IMR-90 (cell line): ENCODE data around the gene JPH3. TPM values are rescaled to one million over a fixed set of nuclear protein-coding genes. Genes with fewer than 3 reads are reported as not detected.

Source experiments
- ATAC-seq: fragments of 200-7000 bp; cut with Tn5 transposase; 2 replicates; pipeline ENCODE4 v1.9.1; 2020; ENCODE audit warnings: low read depth, mild to moderate bottlenecking, moderate library complexity
- BruUV-seq: library from RNA; stranded (reverse); fragments of 400-500 nt; replicated peaks from 2 replicates; lab custom pipeline; 2021; lab: Mats Ljungman, UMichigan
- CTCF ChIA-PET: fragments of 300-600 bp; formaldehyde crosslinking; extraction: SDS; loops from one replicate; lab custom pipeline; 2021; ENCODE audit warnings: antibody characterized with exemption; lab: Yijun Ruan, JAX
- POLR2A ChIA-PET: fragments of 300-600 bp; sonication (Branson Sonifier 250); formaldehyde crosslinking; loops from one replicate; lab custom pipeline; 2022; ENCODE audit warnings: antibody characterized with exemption; ENCODE audit not compliant: unreplicated experiment; lab: Charles Lee
- DNase-seq: peaks from one replicate; pipeline ENCODE4 v3.0.0; 2013
- H2AFZ ChIP-seq: replicated peaks from 2 replicates; pipeline ENCODE3; 2013; ENCODE audit warnings: low read length, mild to moderate bottlenecking; ENCODE audit not compliant: poor library complexity
- H2AK5ac ChIP-seq: 2 replicates; pipeline ENCODE4 v1.6.1; 2013; ENCODE audit warnings: low read depth, low read length, inconsistent platforms
- H2AK9ac ChIP-seq: replicated peaks from 2 replicates; pipeline ENCODE3; 2013; ENCODE audit warnings: mild to moderate bottlenecking, low read depth, low read length, moderate library complexity; ENCODE audit not compliant: poor library complexity
- H2BK120ac ChIP-seq: 2 replicates; pipeline ENCODE4 v1.6.1; 2013; ENCODE audit warnings: low read depth, low read length, inconsistent platforms
- H2BK15ac ChIP-seq: 3 replicates; pipeline ENCODE4 v1.6.1; 2013; ENCODE audit warnings: low read depth, low read length, inconsistent platforms
- H2BK20ac ChIP-seq: 2 replicates; pipeline ENCODE4 v1.6.1; 2013; ENCODE audit warnings: low read depth, mild to moderate bottlenecking, inconsistent platforms, low read length, moderate library complexity
- H2BK5ac ChIP-seq: 2 replicates; pipeline ENCODE4 v1.6.1; 2013; ENCODE audit warnings: mild to moderate bottlenecking, low read depth, low read length, inconsistent platforms; ENCODE audit not compliant: poor library complexity, severe bottlenecking
- H3K14ac ChIP-seq: replicated peaks from 2 replicates; pipeline ENCODE4 v1.6.1; 2013; ENCODE audit warnings: low read depth, low read length, inconsistent platforms
- H3K18ac ChIP-seq: 2 replicates; pipeline ENCODE4 v1.6.1; 2013; ENCODE audit warnings: low read depth, low read length, control low read depth
- H3K23ac ChIP-seq: 2 replicates; pipeline ENCODE4 v1.6.1; 2013; ENCODE audit warnings: low read depth, low read length, inconsistent platforms
- H3K27ac ChIP-seq: 2 replicates; pipeline ENCODE4 v1.5.1; 2013; ENCODE audit warnings: mild to moderate bottlenecking, control low read depth, low read length; ENCODE audit not compliant: insufficient read depth
- H3K27me3 ChIP-seq: 2 replicates; pipeline ENCODE4 v1.6.1; 2013; ENCODE audit warnings: low read length; ENCODE audit not compliant: control insufficient read depth, insufficient read depth
- H3K36me3 ChIP-seq: 2 replicates; pipeline ENCODE4 v1.6.1; 2013; ENCODE audit warnings: low read length, mixed read lengths; ENCODE audit not compliant: control insufficient read depth, insufficient read depth
- H3K4ac ChIP-seq: 2 replicates; pipeline ENCODE4 v1.6.1; 2013; ENCODE audit warnings: low read depth, low read length, inconsistent platforms
- H3K4me1 ChIP-seq: 2 replicates; pipeline ENCODE4 v1.6.1; 2013; ENCODE audit warnings: low read length, mixed read lengths; ENCODE audit not compliant: control insufficient read depth, insufficient read depth
- H3K4me2 ChIP-seq: 2 replicates; pipeline ENCODE4 v1.6.1; 2013; ENCODE audit warnings: low read depth, mild to moderate bottlenecking, control low read depth, low read length, moderate library complexity
- H3K4me3 ChIP-seq: 2 replicates; pipeline ENCODE4 v1.5.1; 2013; ENCODE audit warnings: low read depth, mild to moderate bottlenecking, control low read depth, low read length, moderate library complexity; ENCODE audit not compliant: insufficient read depth
- H3K56ac ChIP-seq: 2 replicates; pipeline ENCODE4 v1.6.1; 2013; ENCODE audit warnings: low read length, inconsistent platforms; ENCODE audit not compliant: insufficient read depth; ENCODE audit errors: extremely low read depth
- H3K79me1 ChIP-seq, 2 experiments: 2 replicates each; pipeline ENCODE4 v1.6.1; 2013; ENCODE audit warnings: low read length in 2 of 2, inconsistent platforms in 1 of 2, low read depth in 1 of 2
- H3K9ac ChIP-seq: 2 replicates; pipeline ENCODE4 v1.6.1; 2013; ENCODE audit warnings: low read depth, low read length, control low read depth
- H3K9me1 ChIP-seq: 2 replicates; pipeline ENCODE4 v1.6.1; 2013; ENCODE audit warnings: low read length, inconsistent platforms; ENCODE audit not compliant: insufficient read depth
- H3K9me3 ChIP-seq: 2 replicates; pipeline ENCODE4 v1.6.1; 2013; ENCODE audit warnings: low read length; ENCODE audit not compliant: control insufficient read depth, insufficient read depth
- H4K20me1 ChIP-seq: 2 replicates; pipeline ENCODE4 v1.6.1; 2013; ENCODE audit warnings: low read length, inconsistent platforms; ENCODE audit not compliant: insufficient read depth
- H4K5ac ChIP-seq: 2 replicates; pipeline ENCODE4 v1.6.1; 2013; ENCODE audit warnings: mild to moderate bottlenecking, low read depth, low read length, control low read depth
- H4K8ac ChIP-seq, 2 experiments: 2 replicates each; pipeline ENCODE4 v1.6.1; 2013; ENCODE audit warnings: low read depth in 2 of 2, low read length in 2 of 2, control low read depth in 1 of 2, inconsistent platforms in 1 of 2
- H4K91ac ChIP-seq: 2 replicates; pipeline ENCODE4 v1.6.1; 2013; ENCODE audit warnings: low read depth, low read length, inconsistent platforms; ENCODE audit not compliant: insufficient read depth
- BHLHE40 ChIP-seq: fragments of 150-350 bp; IDR thresholded peaks from 2 replicates; pipeline ENCODE4 v1.6.1; 2016; ENCODE audit warnings: mild to moderate bottlenecking, low read depth, low read length
- CEBPB ChIP-seq: IDR thresholded peaks from 2 replicates; pipeline ENCODE4 v1.6.1; 2012; ENCODE audit warnings: low read depth, low read length, improper control_type of control experiment
- CHD1 ChIP-seq: IDR thresholded peaks from 2 replicates; pipeline ENCODE4 v1.6.1; 2012; ENCODE audit warnings: low read depth, low read length, improper control_type of control experiment
- CTCF ChIP-seq: conservative IDR thresholded peaks from 2 replicates; pipeline ENCODE4 v1.5.1; 2012; ENCODE audit warnings: mild to moderate bottlenecking, low read depth, low read length, improper control_type of control experiment
- ELK1 ChIP-seq: fragments of 150-350 bp; IDR thresholded peaks from 2 replicates; pipeline ENCODE4 v1.6.1; 2016; ENCODE audit warnings: low read depth, mild to moderate bottlenecking, low read length, moderate library complexity, borderline replicate concordance
- FOS ChIP-seq: fragments of 150-350 bp; IDR thresholded peaks from 2 replicates; pipeline ENCODE4 v1.6.1; 2016; ENCODE audit warnings: low read depth, low read length
- MAFK ChIP-seq: IDR thresholded peaks from 2 replicates; pipeline ENCODE4 v1.6.1; 2012; ENCODE audit warnings: low read depth, low read length, improper control_type of control experiment
- MAZ ChIP-seq: IDR thresholded peaks from 2 replicates; pipeline ENCODE4 v1.6.1; 2012; ENCODE audit warnings: low read depth, mild to moderate bottlenecking, low read length, improper control_type of control experiment, moderate library complexity, borderline replicate concordance
- MXI1 ChIP-seq: IDR thresholded peaks from 2 replicates; pipeline ENCODE4 v1.6.1; 2012; ENCODE audit warnings: low read depth, mild to moderate bottlenecking, low read length, moderate library complexity, borderline replicate concordance
- NFE2L2 ChIP-seq: fragments of 150-350 bp; IDR thresholded peaks from 2 replicates; pipeline ENCODE4 v1.6.1; 2016; ENCODE audit warnings: low read depth, mild to moderate bottlenecking, low read length
- POLR2A ChIP-seq: IDR thresholded peaks from 2 replicates; pipeline ENCODE4 v1.6.1; 2012; ENCODE audit warnings: mild to moderate bottlenecking, low read depth, low read length
- RAD21 ChIP-seq: IDR thresholded peaks from 2 replicates; pipeline ENCODE4 v1.6.1; 2012; ENCODE audit warnings: low read length, improper control_type of control experiment
- RCOR1 ChIP-seq: IDR thresholded peaks from 2 replicates; pipeline ENCODE4 v1.6.1; 2012; ENCODE audit warnings: mild to moderate bottlenecking, low read length, improper control_type of control experiment; ENCODE audit not compliant: insufficient replicate concordance
- RFX5 ChIP-seq: IDR thresholded peaks from 2 replicates; pipeline ENCODE4 v1.8.0; 2012; ENCODE audit warnings: low read depth, mild to moderate bottlenecking, low read length, moderate library complexity
- SMC3 ChIP-seq: fragments of 150-350 bp; IDR thresholded peaks from 2 replicates; pipeline ENCODE4 v1.6.1; 2016; ENCODE audit warnings: low read depth, mild to moderate bottlenecking, antibody characterized with exemption, low read length, moderate library complexity
- USF2 ChIP-seq: fragments of 150-350 bp; IDR thresholded peaks from 2 replicates; pipeline ENCODE4 v1.6.1; 2017; ENCODE audit warnings: mild to moderate bottlenecking, antibody characterized with exemption, low read length, low read depth
- WGBS, 2 experiments: methylation state at CpG; one replicate each; pipeline versions ENCODE4 v1.1.5 to v1.1.7; 2013; ENCODE audit warnings: missing lambda C conversion rate in 2 of 2; ENCODE audit not compliant: insufficient read length in 1 of 2; ENCODE audit errors: extremely low coverage in 2 of 2; 5-methylcytosine and 5-hydroxymethylcytosine counted together
- dilution Hi-C: fragments of 300-500 bp; cut with HindIII; formaldehyde crosslinking; loops from one replicate; pipeline ENCODE4 v1.14.3; 2018; ENCODE audit warnings: low sequenced_read_pairs; ENCODE audit not compliant: unreplicated experiment
- in situ Hi-C: fragments of 300-500 bp; cut with MboI; formaldehyde crosslinking; loops from 3 replicates; pipeline ENCODE4 v1.14.3; 2019; ENCODE audit warnings: low sequenced_read_pairs, inconsistent platforms, mixed read lengths
- intact Hi-C: fragments of 100-400 bp; cut with micrococcal nuclease; formaldehyde crosslinking; loops from 2 replicates; pipeline ENCODE4 v1.10.0; 2022
- polyA plus RNA-seq, 3 experiments: library from polyadenylated mRNA; depleted of rRNA; stranded (reverse); fragments of >200 nt; gene quantifications; 2 replicates each; pipeline ENCODE4 v1.2.3, GENCODE V29; 2012; ENCODE audit warnings: low replicate concordance in 1 of 3
- total RNA-seq: library from RNA; depleted of rRNA; stranded (reverse); fragments of >200 nt; gene quantifications from 2 replicates; pipeline ENCODE4 v1.2.3, GENCODE V29; 2012

Gene JPH3
- total and polyA plus RNA-seq, 2 of the 4 experiments (the other 2 are of a cell fraction): 0.03 TPM; not detected in 1

GRCh38 chr16:87685766-87686165, 83.5 kb downstream of the JPH3 start:
- no peak overlapping the region for H3K4me2 ChIP-seq
- H3K9me3 ChIP-seq: no peaks in the 10 kb centered on the region
- no peaks in the 10 kb centered on the region for H4K20me1 ChIP-seq
- no TSS peak for BruUV-seq
- H3K36me3 ChIP-seq: no peaks in the 10 kb centered on the region
- H3K9me1 ChIP-seq: no peaks in the 10 kb centered on the region
- peaks cover 9% of the 10 kb centered on the region for H3K4me1 ChIP-seq
- H2AK9ac ChIP-seq: no peak overlapping the region
- H3K4ac ChIP-seq: no peak overlapping the region
- H2BK20ac ChIP-seq: no peak overlapping the region
- no peak overlapping the region for H3K27ac ChIP-seq
- TF ChIP-seq POLR2A (no peak), CHD1 (no peak), ELK1 (no peak), CEBPB (no peak), RAD21 (no peak), MAZ (no peak), FOS (no peak), CTCF (no peak), MXI1 (no peak), SMC3 (no peak), NFE2L2 (no peak), MAFK (no peak), USF2 (no peak), BHLHE40 (no peak), RCOR1 (no peak), RFX5 (no peak)
- no peak overlapping the region for H3K9ac ChIP-seq
- no peaks in the 10 kb centered on the region for H3K79me1 ChIP-seq
- WGBS, 2 experiments: 62% methylated on average over 7 of the region's 13 CpGs; no CpG with 5 or more reads in 1 of the 2 experiments
- H2BK5ac ChIP-seq: no peak overlapping the region
- no peak overlapping the region for H3K14ac ChIP-seq
- ATAC-seq: no peak
- ChIA-PET POLR2A (no interaction called here), CTCF (no interaction called here)
- no peak overlapping the region for H4K5ac ChIP-seq
- H2AK5ac ChIP-seq: no peak overlapping the region
- H3K23ac ChIP-seq: no peak overlapping the region
- in situ Hi-C loops (no loop called here), dilution Hi-C loops (no loop called here), intact Hi-C loops (no loop called here)
- H2BK120ac ChIP-seq: no peak overlapping the region
- H2BK15ac ChIP-seq: no peak overlapping the region
- H4K8ac ChIP-seq: no peak overlapping the region
- DNase-seq: no peak
- no peak overlapping the region for H3K4me3 ChIP-seq
- peaks cover 14% of the 10 kb centered on the region; the same call in 1 of the 2 replicates for H3K27me3 ChIP-seq
- no peak overlapping the region for H3K56ac ChIP-seq
- no peak overlapping the region for H4K91ac ChIP-seq
- H3K18ac ChIP-seq: no peak overlapping the region
- no peak overlapping the region for H2AFZ ChIP-seq
